ENCODE measurements around the gene RBM33. TPM values are rescaled to one million over a fixed set of nuclear protein-coding genes. Genes with fewer than 3 reads are reported as not detected.

Gene RBM33
- total RNA-seq, 2 donors from 2014 or later, result 34.2 to 41.5 TPM

GRCh38 chr7:155818154-155818819, 173.8 kb downstream of the RBM33 start:
- intact Hi-C loops (cut with DNase I), result no loop called here
- ATAC-seq (no peak), DNase-seq (no peak)

- ATAC-seq, result no peak
- DNase-seq, result no peak
- intact Hi-C loops (cut with DNase I), result no loop called here
Measured at GRCh38 chr7:155818820-155819168, 174.3 kb downstream of the RBM33 start.

- ATAC-seq (no peak), DNase-seq (no peak)
- intact Hi-C loops (cut with DNase I), result no loop called here
Measured at GRCh38 chr7:155819186-155819585, 174.7 kb downstream of the RBM33 start.

GRCh38 chr7:155820246-155820645, 175.8 kb downstream of the RBM33 start:
- intact Hi-C loops (cut with DNase I), result no loop called here
- ATAC-seq, result no peak

GRCh38 chr7:155820788-155821187, 176.3 kb downstream of the RBM33 start:
- DNase-seq (no peak), ATAC-seq (no peak)
- intact Hi-C loops (cut with DNase I), result no loop called here

More at GRCh38 chr7:155820246-155820645, 175.8 kb downstream of the RBM33 start:
- DNase-seq, result no peak

- intact Hi-C loops (cut with DNase I), result no loop called here
- no peak for DNase-seq
- ATAC-seq, result no peak
Measured at GRCh38 chr7:155821851-155822250, 177.4 kb downstream of the RBM33 start.

- intact Hi-C loops (cut with DNase I), result no loop called here
- DNase-seq (no peak), ATAC-seq (no peak)
Measured at GRCh38 chr7:155824227-155824886, 179.9 kb downstream of the RBM33 start.

GRCh38 chr7:155825336-155825735, 180.9 kb downstream of the RBM33 start:
- ATAC-seq, result no peak

GRCh38 chr7:155829796-155830470, 185.5 kb downstream of the RBM33 start:
- intact Hi-C loops (cut with DNase I), result no loop called here
- ATAC-seq, result no peak

More at GRCh38 chr7:155825336-155825735, 180.9 kb downstream of the RBM33 start:
- intact Hi-C loops (cut with DNase I), result no loop called here
- no peak for DNase-seq

More at GRCh38 chr7:155829796-155830470, 185.5 kb downstream of the RBM33 start:
- no peak for DNase-seq

Other genes starting within 250 kb of the RBM33 start
- gene EN2, start 186.5 kb upstream of the RBM33 start, total RNA-seq, result under 1 TPM; 0.08 to 0.15 TPM
- gene CNPY1, start 98.1 kb upstream of the RBM33 start, total RNA-seq, result not detected
- gene SHH, start 167.8 kb downstream of the RBM33 start, total RNA-seq, result not detected

Data from left cardiac atrium (tissue), 4 donors.